Liver (tissue), 9 donors: Measurements from ENCODE around the gene NQO2. TPM values are rescaled to one million over a fixed set of nuclear protein-coding genes. Genes with fewer than 3 reads are reported as not detected.
A peak's percentile ranks its signal among the peaks of the same experiment; 100 is the strongest.

ENCODE experiments used
- DNase-seq: peaks from one replicate; pipeline ENCODE4 v3.0.0-alpha.2; 2017; ENCODE audit warnings: low spot score
- H3K27ac ChIP-seq, 2 donors: one replicate each; pipeline ENCODE4 v1.7.0; 2013; ENCODE audit warnings: inconsistent platforms in 2 of 2, low read length in 2 of 2, control low read depth in 1 of 2, low read depth in 1 of 2, mild to moderate bottlenecking in 1 of 2
- H3K27me3 ChIP-seq, 4 donors: one replicate each; pipeline versions ENCODE4 v1.6.1 to v1.7.0; 2013; ENCODE audit warnings: low read length in 3 of 4, inconsistent platforms in 1 of 4, mild to moderate bottlenecking in 1 of 4, moderate library complexity in 1 of 4; ENCODE audit not compliant: control insufficient read depth in 4 of 4, insufficient read depth in 4 of 4
- H3K36me3 ChIP-seq, 4 donors: one replicate each; pipeline versions ENCODE4 v1.6.1 to v1.7.0; 2013; ENCODE audit warnings: low read length in 3 of 4, mild to moderate bottlenecking in 3 of 4, low read depth in 1 of 4, moderate library complexity in 1 of 4; ENCODE audit not compliant: control insufficient read depth in 4 of 4, insufficient read depth in 3 of 4
- H3K4me1 ChIP-seq, 4 donors: one replicate each; pipeline versions ENCODE4 v1.6.1 to v1.7.0; 2013; ENCODE audit warnings: low read length in 3 of 4, mild to moderate bottlenecking in 3 of 4, moderate library complexity in 1 of 4; ENCODE audit not compliant: control insufficient read depth in 4 of 4, insufficient read depth in 4 of 4
- H3K4me3 ChIP-seq, 3 donors: one replicate each; pipeline versions ENCODE4 v1.6.1 to v1.7.0; 2013; ENCODE audit warnings: low read length in 3 of 3, control low read depth in 1 of 3, low read depth in 1 of 3, mild to moderate bottlenecking in 1 of 3
- H3K9ac ChIP-seq, 2 donors: one replicate each; pipeline ENCODE4 v1.7.0; 2013; ENCODE audit warnings: low read length in 2 of 2, mild to moderate bottlenecking in 2 of 2, moderate library complexity in 2 of 2, control low read depth in 1 of 2, low read depth in 1 of 2
- H3K9me3 ChIP-seq, 4 donors: one replicate each; pipeline versions ENCODE4 v1.6.1 to v1.7.0; 2013; ENCODE audit warnings: low read length in 3 of 4; ENCODE audit not compliant: control insufficient read depth in 4 of 4
- EGR1 ChIP-seq, 2 donors: IDR thresholded peaks; 2 replicates each; pipeline ENCODE4 v1.6.1; 2016 to 2018; ENCODE audit warnings: antibody characterized with exemption in 2 of 2, low read depth in 2 of 2
- FOXA1 ChIP-seq: IDR thresholded peaks from 2 replicates; pipeline ENCODE4 v1.6.1; 2016; ENCODE audit warnings: antibody characterized with exemption
- FOXA2 ChIP-seq: IDR thresholded peaks from 2 replicates; pipeline ENCODE4 v1.6.1; 2016; ENCODE audit warnings: antibody characterized with exemption
- GABPA ChIP-seq, 2 donors: IDR thresholded peaks in 1 of 2; conservative IDR thresholded peaks in 1 of 2; 2 replicates each; pipeline ENCODE4 v1.6.1; 2016; ENCODE audit warnings: antibody characterized with exemption in 2 of 2, mild to moderate bottlenecking in 1 of 2, moderate library complexity in 1 of 2
- HNF4A ChIP-seq, 2 donors: conservative IDR thresholded peaks; 2 replicates each; pipeline ENCODE4 v1.6.1; 2016; ENCODE audit warnings: antibody characterized with exemption in 2 of 2, mild to moderate bottlenecking in 2 of 2
- HNF4G ChIP-seq: IDR thresholded peaks from 2 replicates; pipeline ENCODE4 v1.6.1; 2016; ENCODE audit warnings: antibody characterized with exemption
- JUND ChIP-seq, 2 donors: IDR thresholded peaks; 2 replicates each; pipeline ENCODE4 v1.6.1; 2016; ENCODE audit warnings: antibody characterized with exemption in 2 of 2
- NR2F2 ChIP-seq: IDR thresholded peaks from 2 replicates; pipeline ENCODE4 v1.6.1; 2016; ENCODE audit warnings: antibody characterized with exemption
- RAD21 ChIP-seq, 2 donors: IDR thresholded peaks; 2 replicates each; pipeline ENCODE4 v1.6.1; 2016; ENCODE audit warnings: antibody characterized with exemption in 2 of 2, mild to moderate bottlenecking in 2 of 2
- RXRA ChIP-seq, 2 donors: IDR thresholded peaks; 2 replicates each; pipeline ENCODE4 v1.6.1; 2017 to 2018; ENCODE audit warnings: antibody characterized with exemption in 2 of 2, mild to moderate bottlenecking in 1 of 2
- SP1 ChIP-seq: IDR thresholded peaks from 2 replicates; pipeline ENCODE4 v1.6.1; 2018; ENCODE audit warnings: antibody characterized with exemption, mild to moderate bottlenecking
- TAF1 ChIP-seq: conservative IDR thresholded peaks from 2 replicates; pipeline ENCODE4 v1.6.1; 2016; ENCODE audit warnings: antibody characterized with exemption, mild to moderate bottlenecking
- YY1 ChIP-seq: IDR thresholded peaks from 2 replicates; pipeline ENCODE4 v1.6.1; 2016; ENCODE audit warnings: antibody characterized with exemption, mild to moderate bottlenecking
- WGBS: extraction: QIAGEN DNeasy Blood & Tissue Kit; methylation state at CpG from one replicate; pipeline ENCODE4 v1.1.7; 2013; 5-methylcytosine and 5-hydroxymethylcytosine counted together
- polyA plus RNA-seq, 2 donors: library from polyadenylated mRNA; stranded (reverse) in 1 of 2; unstranded in 1 of 2; fragments of 200-250 nt in 1 of 2; fragments of >200 nt in 1 of 2; fragmentation: Nextera tagmentation in 1 of 2; extraction: Ambion mirVana in 1 of 2; gene quantifications; one replicate each; pipeline versions ENCODE4 v1.2.1 to v1.2.3, GENCODE V29; 2013 to 2015
- total RNA-seq, 2 donors: library from RNA; depleted of rRNA; stranded (reverse); fragments of >200 nt; gene quantifications; one replicate each; pipeline ENCODE4 v1.2.3, GENCODE V29; 2014
- TF ChIP-seq, protein P1 (sequence below): fragments of 150-350 bp; IDR thresholded peaks from 2 replicates; pipeline ENCODE4 v1.5.1; 2017; ENCODE audit warnings: improper control_type of control experiment, low read depth, low read length; ENCODE audit not compliant: missing input control
- TF ChIP-seq, protein P2 (sequence below): IDR thresholded peaks from 2 replicates; pipeline ENCODE4 v1.6.1; 2016; ENCODE audit warnings: antibody characterized with exemption
- TF ChIP-seq, protein P3 (sequence below): IDR thresholded peaks from 2 replicates; pipeline ENCODE4 v1.6.1; 2016; ENCODE audit warnings: antibody characterized with exemption
- TF ChIP-seq, protein P4 (sequence below): IDR thresholded peaks from 2 replicates; pipeline ENCODE4 v1.6.1; 2016; ENCODE audit warnings: antibody characterized with exemption
- donor health status: healthy.
- donor health status: healthy.
- donor health status: healthy.
- donor health status: healthy.
- donor health status: healthy.

Gene NQO2
- total and polyA plus RNA-seq, 4 donors, result 11.5 to 127 (median 92.7) TPM

DNA sequence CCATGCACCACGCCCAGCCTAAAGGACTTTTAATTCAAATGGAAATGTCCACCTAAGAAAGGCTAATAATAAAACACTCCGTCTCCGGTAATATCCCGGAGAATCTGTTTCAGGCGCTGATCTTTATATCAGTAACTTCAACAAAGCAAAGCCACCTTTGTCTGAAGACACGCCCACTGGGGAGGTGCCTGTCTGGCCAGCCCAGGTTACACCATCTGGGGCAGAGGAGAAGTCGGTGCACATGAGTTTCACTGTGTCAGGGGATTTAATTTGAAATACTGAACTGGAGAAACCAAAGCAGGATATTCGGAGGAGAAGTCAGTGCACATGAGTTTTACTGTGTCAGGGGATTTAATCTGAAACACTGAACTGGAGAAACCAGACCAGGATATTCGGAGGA is 37.7 kb upstream of the NQO2 start (continued):
- TF ChIP-seq, protein P1, sequence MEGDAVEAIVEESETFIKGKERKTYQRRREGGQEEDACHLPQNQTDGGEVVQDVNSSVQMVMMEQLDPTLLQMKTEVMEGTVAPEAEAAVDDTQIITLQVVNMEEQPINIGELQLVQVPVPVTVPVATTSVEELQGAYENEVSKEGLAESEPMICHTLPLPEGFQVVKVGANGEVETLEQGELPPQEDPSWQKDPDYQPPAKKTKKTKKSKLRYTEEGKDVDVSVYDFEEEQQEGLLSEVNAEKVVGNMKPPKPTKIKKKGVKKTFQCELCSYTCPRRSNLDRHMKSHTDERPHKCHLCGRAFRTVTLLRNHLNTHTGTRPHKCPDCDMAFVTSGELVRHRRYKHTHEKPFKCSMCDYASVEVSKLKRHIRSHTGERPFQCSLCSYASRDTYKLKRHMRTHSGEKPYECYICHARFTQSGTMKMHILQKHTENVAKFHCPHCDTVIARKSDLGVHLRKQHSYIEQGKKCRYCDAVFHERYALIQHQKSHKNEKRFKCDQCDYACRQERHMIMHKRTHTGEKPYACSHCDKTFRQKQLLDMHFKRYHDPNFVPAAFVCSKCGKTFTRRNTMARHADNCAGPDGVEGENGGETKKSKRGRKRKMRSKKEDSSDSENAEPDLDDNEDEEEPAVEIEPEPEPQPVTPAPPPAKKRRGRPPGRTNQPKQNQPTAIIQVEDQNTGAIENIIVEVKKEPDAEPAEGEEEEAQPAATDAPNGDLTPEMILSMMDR, result no peak
- TF ChIP-seq HNF4A (conservative IDR thresholded peaks at IDR 0.05), result no peak
- TF ChIP-seq NR2F2, result no peak
- TF ChIP-seq, protein P2, sequence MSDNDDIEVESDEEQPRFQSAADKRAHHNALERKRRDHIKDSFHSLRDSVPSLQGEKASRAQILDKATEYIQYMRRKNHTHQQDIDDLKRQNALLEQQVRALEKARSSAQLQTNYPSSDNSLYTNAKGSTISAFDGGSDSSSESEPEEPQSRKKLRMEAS, result no peak
- no peak for TF ChIP-seq RAD21 (IDR thresholded peaks at IDR 0.05)
- TF ChIP-seq SP1, result no peak
- no peak for TF ChIP-seq TAF1
- no peak for TF ChIP-seq RXRA (IDR thresholded peaks at IDR 0.05)
- no peak for TF ChIP-seq EGR1 (IDR thresholded peaks at IDR 0.05; ENCODE audit: low read depth in 2 of 2)

DNA sequence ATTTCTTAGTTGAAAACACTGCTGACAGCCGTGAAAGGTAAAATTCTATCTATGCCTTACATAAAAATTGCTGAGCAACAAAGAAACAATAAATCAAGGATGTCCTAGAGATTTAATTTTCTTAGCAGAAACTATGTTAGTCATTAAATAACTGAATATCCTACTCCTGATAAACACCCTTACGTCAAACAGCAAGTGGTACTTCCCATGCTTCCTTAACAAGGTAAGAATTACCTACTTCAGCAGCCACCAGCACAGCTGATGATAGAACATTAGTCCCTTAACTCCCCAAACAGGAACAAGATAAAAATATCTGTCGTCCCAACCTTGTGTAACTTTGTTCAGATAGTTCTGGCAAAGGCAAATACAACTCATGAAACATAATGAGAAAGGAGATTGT is 37.1 kb upstream of the NQO2 start:
- 55% methylated on average over 3 of the region's 3 CpGs for WGBS
- no peak overlapping the region for H3K9ac ChIP-seq
- H3K36me3 ChIP-seq, result peaks cover 0 to 2% (median 0%) of the 10 kb centered on the region in 4 donors
- TF ChIP-seq FOXA1, result no peak
- TF ChIP-seq, protein P1, result no peak
- no peak for TF ChIP-seq GABPA (IDR thresholded peaks at IDR 0.05 in 1 of 2, conservative IDR thresholded peaks at IDR 0.05 in 1 of 2)
- no peak for TF ChIP-seq RAD21 (IDR thresholded peaks at IDR 0.05)
- TF ChIP-seq TAF1, result no peak
- TF ChIP-seq HNF4A (conservative IDR thresholded peaks at IDR 0.05), result no peak
- no peak for TF ChIP-seq RXRA (IDR thresholded peaks at IDR 0.05)
- no peak for TF ChIP-seq FOXA2
- TF ChIP-seq, protein P3, sequence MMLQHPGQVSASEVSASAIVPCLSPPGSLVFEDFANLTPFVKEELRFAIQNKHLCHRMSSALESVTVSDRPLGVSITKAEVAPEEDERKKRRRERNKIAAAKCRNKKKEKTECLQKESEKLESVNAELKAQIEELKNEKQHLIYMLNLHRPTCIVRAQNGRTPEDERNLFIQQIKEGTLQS, result no peak
- no peak for TF ChIP-seq YY1
- TF ChIP-seq JUND (IDR thresholded peaks at IDR 0.05), result no peak
- TF ChIP-seq HNF4G, result no peak
- TF ChIP-seq SP1, result no peak
- TF ChIP-seq, protein P4, sequence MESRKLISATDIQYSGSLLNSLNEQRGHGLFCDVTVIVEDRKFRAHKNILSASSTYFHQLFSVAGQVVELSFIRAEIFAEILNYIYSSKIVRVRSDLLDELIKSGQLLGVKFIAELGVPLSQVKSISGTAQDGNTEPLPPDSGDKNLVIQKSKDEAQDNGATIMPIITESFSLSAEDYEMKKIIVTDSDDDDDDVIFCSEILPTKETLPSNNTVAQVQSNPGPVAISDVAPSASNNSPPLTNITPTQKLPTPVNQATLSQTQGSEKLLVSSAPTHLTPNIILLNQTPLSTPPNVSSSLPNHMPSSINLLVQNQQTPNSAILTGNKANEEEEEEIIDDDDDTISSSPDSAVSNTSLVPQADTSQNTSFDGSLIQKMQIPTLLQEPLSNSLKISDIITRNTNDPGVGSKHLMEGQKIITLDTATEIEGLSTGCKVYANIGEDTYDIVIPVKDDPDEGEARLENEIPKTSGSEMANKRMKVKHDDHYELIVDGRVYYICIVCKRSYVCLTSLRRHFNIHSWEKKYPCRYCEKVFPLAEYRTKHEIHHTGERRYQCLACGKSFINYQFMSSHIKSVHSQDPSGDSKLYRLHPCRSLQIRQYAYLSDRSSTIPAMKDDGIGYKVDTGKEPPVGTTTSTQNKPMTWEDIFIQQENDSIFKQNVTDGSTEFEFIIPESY, result no peak
- TF ChIP-seq NR2F2, result no peak
- DNase-seq, result no peak
- H3K27me3 ChIP-seq, result no peaks in the 10 kb centered on the region
- peaks cover 4 to 16% (median 9%) of the 10 kb centered on the region in 4 donors for H3K4me1 ChIP-seq
- H3K27ac ChIP-seq, result peak overlapping the region in 1 of 2 donors; percentile 32
- no peak overlapping the region for H3K4me3 ChIP-seq
- no peaks in the 10 kb centered on the region for H3K9me3 ChIP-seq
